Measurements from ENCODE around the gene TMEM150C. TPM values are rescaled to one million over a fixed set of nuclear protein-coding genes. Genes with fewer than 3 reads are reported as not detected.

Gene TMEM150C
- polyA plus RNA-seq, 1 experiment, result 0.96 TPM

DNA sequence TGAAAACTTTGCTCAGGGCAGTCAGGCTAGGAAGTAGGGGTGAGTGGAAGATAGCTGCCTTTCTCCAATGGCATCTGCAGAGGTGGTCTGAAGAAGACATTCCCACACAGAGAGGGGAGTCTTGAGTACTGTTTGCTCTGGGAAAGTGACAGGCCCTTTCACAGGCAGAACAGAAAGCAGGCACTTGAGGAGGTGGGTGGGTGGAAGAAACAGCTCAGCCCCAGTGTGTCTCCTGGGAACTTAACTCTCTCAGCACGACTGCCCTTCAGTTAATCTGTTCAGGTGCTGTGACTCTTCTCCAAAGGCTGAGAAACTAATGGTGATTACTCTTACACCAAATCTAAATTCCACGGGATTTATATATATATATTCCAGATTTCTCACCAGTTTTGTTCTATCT lies 103.1 kb downstream of the TMEM150C start:
- TF ChIP-seq, protein P1, sequence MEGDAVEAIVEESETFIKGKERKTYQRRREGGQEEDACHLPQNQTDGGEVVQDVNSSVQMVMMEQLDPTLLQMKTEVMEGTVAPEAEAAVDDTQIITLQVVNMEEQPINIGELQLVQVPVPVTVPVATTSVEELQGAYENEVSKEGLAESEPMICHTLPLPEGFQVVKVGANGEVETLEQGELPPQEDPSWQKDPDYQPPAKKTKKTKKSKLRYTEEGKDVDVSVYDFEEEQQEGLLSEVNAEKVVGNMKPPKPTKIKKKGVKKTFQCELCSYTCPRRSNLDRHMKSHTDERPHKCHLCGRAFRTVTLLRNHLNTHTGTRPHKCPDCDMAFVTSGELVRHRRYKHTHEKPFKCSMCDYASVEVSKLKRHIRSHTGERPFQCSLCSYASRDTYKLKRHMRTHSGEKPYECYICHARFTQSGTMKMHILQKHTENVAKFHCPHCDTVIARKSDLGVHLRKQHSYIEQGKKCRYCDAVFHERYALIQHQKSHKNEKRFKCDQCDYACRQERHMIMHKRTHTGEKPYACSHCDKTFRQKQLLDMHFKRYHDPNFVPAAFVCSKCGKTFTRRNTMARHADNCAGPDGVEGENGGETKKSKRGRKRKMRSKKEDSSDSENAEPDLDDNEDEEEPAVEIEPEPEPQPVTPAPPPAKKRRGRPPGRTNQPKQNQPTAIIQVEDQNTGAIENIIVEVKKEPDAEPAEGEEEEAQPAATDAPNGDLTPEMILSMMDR (IDR thresholded peaks at IDR 0.05; ENCODE audit: insufficient read depth, low read depth, low read length), result no peak
- no peak overlapping the region for H3K4me3 ChIP-seq (ENCODE audit: low read depth, low read length)
- H3K36me3 ChIP-seq (ENCODE audit: control insufficient read depth, insufficient read depth, low read length), result peaks cover 10% of the 10 kb centered on the region
- DNase-seq (ENCODE audit: low read depth), result no peak
- POLR2A ChIA-PET, result no interaction called here
- H3K27me3 ChIP-seq (ENCODE audit: control insufficient read depth, insufficient read depth, low read length), result no peaks in the 10 kb centered on the region
- CTCF ChIA-PET, result no interaction called here

DNA sequence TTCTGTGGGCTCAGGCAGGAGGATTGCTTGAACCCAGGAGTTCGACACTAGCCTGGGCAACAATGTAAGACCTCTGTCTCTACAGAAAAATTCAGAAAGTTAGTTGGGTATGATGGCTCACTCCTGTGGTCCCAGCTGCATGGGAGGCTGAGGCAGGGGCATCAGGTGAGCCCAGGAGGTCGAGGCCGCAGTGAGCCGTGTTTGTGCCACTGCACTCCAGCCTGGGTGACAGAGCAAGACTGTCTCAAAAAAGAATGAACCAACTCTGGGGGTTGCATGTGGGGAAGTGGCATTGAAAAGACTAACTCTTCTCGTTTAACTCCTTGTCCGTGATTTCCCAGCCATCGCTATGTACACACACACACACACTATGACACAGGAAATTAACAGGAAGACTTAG lies 104.5 kb downstream of the TMEM150C start:
- Histone ChIP-seq H3K27me3 (ENCODE audit: control insufficient read depth, insufficient read depth, low read length) (no peaks in the 10 kb centered on the region), H3K4me3 (ENCODE audit: low read depth, low read length) (no peak overlapping the region), H3K36me3 (ENCODE audit: control insufficient read depth, insufficient read depth, low read length) (peaks cover 8% of the 10 kb centered on the region)
- CTCF ChIA-PET, result no interaction called here
- POLR2A ChIA-PET, result no interaction called here
- no peak for DNase-seq (ENCODE audit: low read depth)
- TF ChIP-seq, protein P1 (IDR thresholded peaks at IDR 0.05; ENCODE audit: insufficient read depth, low read depth, low read length), result no peak

DNA sequence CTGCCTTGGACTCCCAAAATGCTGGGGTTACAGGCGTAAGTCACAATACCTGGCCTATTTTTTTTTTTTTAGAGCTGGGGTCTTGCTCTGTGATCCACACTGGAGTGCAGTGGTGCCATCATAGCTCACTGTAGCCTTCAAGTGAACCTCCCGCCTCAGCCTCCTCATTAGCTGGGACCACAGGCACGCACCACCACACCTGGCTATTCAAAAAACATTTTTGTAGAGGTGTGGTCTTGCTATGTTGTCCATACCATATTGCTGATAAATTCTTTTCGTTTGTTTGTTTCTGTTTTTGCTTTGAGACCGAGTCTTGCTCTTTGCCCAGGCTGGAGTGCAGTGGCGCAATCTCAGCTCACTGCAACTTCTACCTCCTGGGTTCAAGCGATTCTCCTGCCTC lies 109.8 kb downstream of the TMEM150C start:
- peaks cover under 1% of the 10 kb centered on the region for H3K36me3 ChIP-seq (ENCODE audit: control insufficient read depth, insufficient read depth, low read length)
- no peak overlapping the region for H3K4me3 ChIP-seq (ENCODE audit: low read depth, low read length)
- ChIA-PET POLR2A (no interaction called here), CTCF (interaction anchor here (1.0 kb wide), 1 partner anchor 10 kb away, joined by 3 read pairs; no protein-coding TSS in a partner anchor)
- H3K27me3 ChIP-seq (ENCODE audit: control insufficient read depth, insufficient read depth, low read length), result no peaks in the 10 kb centered on the region
- no peak for DNase-seq (ENCODE audit: low read depth)
- TF ChIP-seq, protein P1 (IDR thresholded peaks at IDR 0.05; ENCODE audit: insufficient read depth, low read depth, low read length), result no peak

DNA sequence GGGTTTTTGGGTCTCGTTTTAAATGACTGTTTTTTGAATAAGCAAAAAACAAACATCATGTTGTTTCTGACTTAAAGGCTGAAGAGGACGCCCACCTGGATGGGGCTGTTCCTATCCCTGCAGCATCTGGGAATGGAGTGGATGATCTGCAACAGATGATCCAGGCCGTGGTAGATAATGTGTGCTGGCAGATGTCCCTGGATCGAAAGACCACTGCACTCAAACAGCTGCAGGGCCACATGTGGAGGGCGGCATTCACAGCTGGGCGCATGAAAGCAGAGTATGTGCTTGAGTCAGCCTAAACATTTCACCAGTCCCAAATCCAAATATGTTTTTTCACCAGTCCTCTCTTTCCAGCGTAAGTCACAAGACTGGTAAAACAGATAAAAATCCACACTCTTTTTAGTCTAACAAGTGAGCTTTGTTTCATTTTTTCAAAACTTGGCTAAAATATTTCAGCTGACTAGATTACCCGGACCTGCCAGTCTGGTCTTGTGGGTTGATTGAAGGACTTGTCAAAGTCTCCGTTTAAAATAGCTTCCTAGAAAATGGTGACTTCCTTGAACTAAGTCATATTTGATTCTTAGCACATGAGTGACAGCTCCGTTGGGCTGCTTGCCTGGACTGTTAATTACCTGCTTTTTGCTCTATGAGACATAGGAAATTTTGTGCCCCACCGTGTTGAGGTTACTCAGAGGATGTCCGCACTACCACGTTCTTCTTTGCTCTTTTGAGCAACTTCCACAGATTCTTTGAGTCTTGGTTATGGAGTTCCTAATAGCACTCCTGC lies 110.6 kb downstream of the TMEM150C start:
- DNase-seq (ENCODE audit: low read depth), result no peak
- Histone ChIP-seq H3K27me3 (ENCODE audit: control insufficient read depth, insufficient read depth, low read length) (no peaks in the 10 kb centered on the region), H3K36me3 (ENCODE audit: control insufficient read depth, insufficient read depth, low read length) (no peaks in the 10 kb centered on the region; the same call in 1 of the 2 replicates), H3K4me3 (ENCODE audit: low read depth, low read length) (no peak overlapping the region)
- TF ChIP-seq, protein P1 (IDR thresholded peaks at IDR 0.05; ENCODE audit: insufficient read depth, low read depth, low read length), result no peak
- POLR2A ChIA-PET, result no interaction called here
- CTCF ChIA-PET, result interaction anchor here (1.0 to 1.5 kb wide), 2 partner anchors 10 to 11 kb away, joined by 3 to 4 read pairs; no protein-coding TSS in a partner anchor

DNA sequence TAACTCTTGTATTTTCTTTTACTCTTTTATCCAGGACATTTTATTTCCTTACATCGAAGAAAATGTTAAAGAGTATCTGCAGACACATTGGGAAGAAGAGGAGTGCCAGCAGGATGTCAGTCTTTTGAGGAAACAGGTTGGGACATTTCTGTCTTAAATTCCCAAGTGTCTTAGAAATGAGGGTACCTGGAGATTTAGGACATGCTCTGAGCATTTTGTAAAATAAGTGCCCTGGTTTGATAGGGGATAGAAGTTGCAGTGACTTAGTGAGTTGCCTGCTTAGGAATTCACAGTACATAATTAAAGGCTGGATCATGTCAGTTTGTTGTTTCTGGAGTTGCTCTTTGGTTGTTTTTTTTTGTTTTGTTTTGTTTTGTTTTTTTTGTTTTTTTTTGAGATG lies 113.9 kb downstream of the TMEM150C start:
- no peaks in the 10 kb centered on the region; the same call in 1 of the 2 replicates for H3K36me3 ChIP-seq (ENCODE audit: control insufficient read depth, insufficient read depth, low read length)
- H3K27me3 ChIP-seq (ENCODE audit: control insufficient read depth, insufficient read depth, low read length), result no peaks in the 10 kb centered on the region
- TF ChIP-seq, protein P1 (IDR thresholded peaks at IDR 0.05; ENCODE audit: insufficient read depth, low read depth, low read length), result no peak
- no peak for DNase-seq (ENCODE audit: low read depth)
- CTCF ChIA-PET, result interaction anchor here (2.0 kb wide), 1 partner anchor 9 kb away, joined by 4 read pairs; no protein-coding TSS in a partner anchor
- H3K4me3 ChIP-seq (ENCODE audit: low read depth, low read length), result no peak overlapping the region
- POLR2A ChIA-PET, result no interaction called here

Data from BJ (cell line).